Caco-2 (cell line): ENCODE measurements around the gene TMEM183A. TPM values are rescaled to one million over a fixed set of nuclear protein-coding genes. Genes with fewer than 3 reads are reported as not detected.

ENCODE experiments used
- Bru-seq: library from RNA; stranded (reverse); fragments of 400-500 nt; gene quantifications from one replicate; lab custom pipeline; 2021; lab: Mats Ljungman, UMichigan
- BruChase-seq, 2 experiments: library from RNA; stranded (reverse); fragments of 400-500 nt; gene quantifications; one replicate each; lab custom pipeline; 2021; lab: Mats Ljungman, UMichigan
- BruUV-seq: library from RNA; stranded (reverse); fragments of 400-500 nt; replicated peaks from 2 replicates; lab custom pipeline; 2021; lab: Mats Ljungman, UMichigan
- CTCF ChIA-PET: fragments of 300-600 bp; sonication (Branson Sonifier 250); formaldehyde crosslinking; loops from one replicate; lab custom pipeline; 2022; ENCODE audit warnings: antibody characterized with exemption; lab: Charles Lee
- POLR2A ChIA-PET: fragments of 300-600 bp; sonication (Branson Sonifier 250); formaldehyde crosslinking; loops from one replicate; lab custom pipeline; 2022; ENCODE audit warnings: antibody characterized with exemption; lab: Charles Lee
- DNase-seq, 2 experiments: peaks; one replicate each; pipeline versions ENCODE4 v3.0.0 to v3.0.0-alpha.2; 2020 to 2022
- H3K27me3 ChIP-seq: replicated peaks from 2 replicates; pipeline ENCODE4 v1.6.0; 2011; ENCODE audit warnings: low read length; ENCODE audit not compliant: control insufficient read depth, insufficient read depth
- H3K36me3 ChIP-seq: 2 replicates; pipeline ENCODE4 v1.5.1; 2011; ENCODE audit warnings: low read length; ENCODE audit not compliant: control insufficient read depth, insufficient read depth
- H3K4me1 ChIP-seq: fragments of 250-450 bp; sonication (Bioruptor Pico); 2 replicates; pipeline ENCODE4 v1.5.1; 2020; ENCODE audit warnings: mild to moderate bottlenecking
- H3K4me3 ChIP-seq: 2 replicates; pipeline ENCODE4 v1.5.1; 2011; ENCODE audit warnings: low read depth, mild to moderate bottlenecking, control low read depth, low read length
- H3K9me3 ChIP-seq: fragments of 250-450 bp; sonication (Bioruptor Pico); 2 replicates; pipeline ENCODE4 v1.5.1; 2020; ENCODE audit warnings: mild to moderate bottlenecking, moderate library complexity
- H3K27ac Mint-ChIP-seq: one replicate; pipeline ENCODE4 v1.8.0; 2022; ENCODE audit warnings: mixed read lengths; ENCODE audit not compliant: unreplicated experiment
- H3K27me3 Mint-ChIP-seq: one replicate; pipeline ENCODE4 v1.8.0; 2022; ENCODE audit warnings: mixed read lengths; ENCODE audit not compliant: insufficient read depth, unreplicated experiment
- H3K36me3 Mint-ChIP-seq: one replicate; pipeline ENCODE4 v1.8.0; 2022; ENCODE audit warnings: mild to moderate bottlenecking, mixed read lengths; ENCODE audit not compliant: insufficient read depth, unreplicated experiment
- H3K4me1 Mint-ChIP-seq: one replicate; pipeline ENCODE4 v1.8.0; 2022; ENCODE audit warnings: low read depth, mixed read lengths; ENCODE audit not compliant: unreplicated experiment
- H3K4me3 Mint-ChIP-seq: one replicate; pipeline ENCODE4 v1.8.0; 2022; ENCODE audit warnings: mild to moderate bottlenecking, moderate library complexity, mixed read lengths; ENCODE audit not compliant: unreplicated experiment
- H3K9me3 Mint-ChIP-seq: one replicate; pipeline ENCODE4 v1.8.0; 2022; ENCODE audit warnings: mixed read lengths; ENCODE audit not compliant: unreplicated experiment
- CTCF ChIP-seq, 2 experiments: fragments of 200-600 bp in 1 of 2; IDR thresholded peaks; 1 replicate in 1 of 2; 2 replicates in 1 of 2; pipeline versions ENCODE4 v1.5.1 to v1.8.0; 2011 to 2022; ENCODE audit warnings: antibody characterized with exemption in 1 of 2, control low read depth in 1 of 2, inconsistent platforms in 1 of 2, low read depth in 1 of 2, low read length in 1 of 2, mild to moderate bottlenecking in 1 of 2, moderate library complexity in 1 of 2; ENCODE audit not compliant: insufficient read depth in 1 of 2, severe bottlenecking in 1 of 2, unreplicated experiment in 1 of 2
- intact Hi-C: fragments of 100-400 bp; cut with micrococcal nuclease; formaldehyde crosslinking; loops from one replicate; pipeline ENCODE4 v1.10.0; 2022; ENCODE audit not compliant: unreplicated experiment
- long read RNA-seq: library from polyadenylated mRNA; stranded (forward); transcript quantifications from one replicate; pipeline ENCODE4 v2.0.0, GENCODE V29; 2022
- total RNA-seq: library from RNA; stranded (reverse); gene quantifications from 2 replicates; pipeline ENCODE4 v1.2.3, GENCODE V29; 2022

TMEM183A gene, protein sequence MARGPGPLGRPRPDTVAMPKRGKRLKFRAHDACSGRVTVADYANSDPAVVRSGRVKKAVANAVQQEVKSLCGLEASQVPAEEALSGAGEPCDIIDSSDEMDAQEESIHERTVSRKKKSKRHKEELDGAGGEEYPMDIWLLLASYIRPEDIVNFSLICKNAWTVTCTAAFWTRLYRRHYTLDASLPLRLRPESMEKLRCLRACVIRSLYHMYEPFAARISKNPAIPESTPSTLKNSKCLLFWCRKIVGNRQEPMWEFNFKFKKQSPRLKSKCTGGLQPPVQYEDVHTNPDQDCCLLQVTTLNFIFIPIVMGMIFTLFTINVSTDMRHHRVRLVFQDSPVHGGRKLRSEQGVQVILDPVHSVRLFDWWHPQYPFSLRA
- 62.8 and 74.3 TPM in 2 replicates for total RNA-seq
- percentile 92 among the genes with signal in this experiment for Bru-seq, nascent RNA
- percentile 84 among the genes with signal in this experiment for BruChase-seq, experiment 1, labeled RNA remaining after a 2-hour chase
- BruChase-seq, experiment 2, labeled RNA remaining after a 6-hour chase: percentile 89 among the genes with signal in this experiment
- long read RNA-seq, transcript TMEM183A-201 (8 exons, 3,019 nt): major isoform, 113 of 201 reads
- long read RNA-seq, partial matches to known transcripts: 22 of 201 reads
- long read RNA-seq, other reads (novel, unspliced or antisense): 66 of 201 reads

GRCh38 chr1:203006948-203007871 is at the start of gene TMEM183A:
Gene TMEM183A (plus strand): TSS chr1:203007374. CDS start chr1:203007466, 92 bp downstream.
- Mint-ChIP-seq H3K9me3 (no peaks in the 10 kb centered on the region), H3K4me3 (peak within 1 kb of the TSS; percentile 91), H3K27me3 (no peaks in the 10 kb centered on the region), H3K4me1 (peaks cover 22% of the 10 kb centered on the region), H3K36me3 (peaks cover 57% of the 10 kb centered on the region), H3K27ac (peak within 1 kb of the TSS; percentile 88)
- DNase-seq: peak; percentile 97 to 98
- TF ChIP-seq CTCF (IDR thresholded peaks at IDR 0.05; ENCODE audit: insufficient read depth in 1 of 2, low read depth in 1 of 2, low read length in 1 of 2, severe bottlenecking in 1 of 2, unreplicated experiment in 1 of 2): no peak
- Histone ChIP-seq H3K9me3 (no peaks in the 10 kb centered on the region), H3K4me1 (peaks cover 5% of the 10 kb centered on the region; the same call in 1 of the 2 replicates), H3K36me3 (no peaks in the 10 kb centered on the region; the same call in none of the 2 replicates), H3K27me3 (no peaks in the 10 kb centered on the region), H3K4me3 (peak within 1 kb of the TSS; percentile 51)
- intact Hi-C loops: loop anchor here (2.0 kb wide), 1 partner anchor 118 kb away; the partner anchor contains the start of gene RABIF
- BruUV-seq: no TSS peak
- ChIA-PET POLR2A (interaction anchor here (0.6 to 1.9 kb wide), 13 partner anchors 13 to 1020 kb away, joined by 3 to 15 read pairs (median 4); partner anchors contain the start of genes KLHL12 and PPFIA4), CTCF (interaction anchor here (0.6 to 1.1 kb wide), 3 partner anchors 120 to 265 kb away, joined by 3 to 9 read pairs (median 5); partner anchors contain the start of gene ADORA1)

GRCh38 chr1:202957733-202958543 is 49.2 kb upstream of the TMEM183A start, which contains the start of gene ADIPOR1:
Gene ADIPOR1 (minus strand): TSS chr1:202958312. CDS start chr1:202951070, 7,242 bp downstream.
- Histone ChIP-seq H3K27me3 (no peaks in the 10 kb centered on the region), H3K9me3 (no peaks in the 10 kb centered on the region), H3K4me3 (peak within 1 kb of the TSS; percentile 75), H3K4me1 (peaks cover 18% of the 10 kb centered on the region), H3K36me3 (no peaks in the 10 kb centered on the region)
- TF ChIP-seq CTCF (IDR thresholded peaks at IDR 0.05; ENCODE audit: insufficient read depth in 1 of 2, low read depth in 1 of 2, low read length in 1 of 2, severe bottlenecking in 1 of 2, unreplicated experiment in 1 of 2): peak in 1 of 2 experiments; percentile 31
- CTCF ChIA-PET: no interaction called here
- Mint-ChIP-seq H3K9me3 (no peaks in the 10 kb centered on the region), H3K27ac (peak within 1 kb of the TSS; percentile 49), H3K4me1 (peaks cover 20% of the 10 kb centered on the region), H3K36me3 (peaks cover 13% of the 10 kb centered on the region), H3K4me3 (peak within 1 kb of the TSS; percentile 82), H3K27me3 (no peaks in the 10 kb centered on the region)
- POLR2A ChIA-PET: no interaction called here
- BruUV-seq: no TSS peak
- peak; percentile 94 to 95 for DNase-seq
- intact Hi-C loops: loop anchor here (1.0 to 2.0 kb wide), 2 partner anchors 97 to 148 kb away; partner anchors contain the start of gene PCAT6
